Measurements from ENCODE around the gene SLC35E2B.
A peak's percentile ranks its signal among the peaks of the same experiment; 100 is the strongest.

SLC35E2B gene

DNA sequence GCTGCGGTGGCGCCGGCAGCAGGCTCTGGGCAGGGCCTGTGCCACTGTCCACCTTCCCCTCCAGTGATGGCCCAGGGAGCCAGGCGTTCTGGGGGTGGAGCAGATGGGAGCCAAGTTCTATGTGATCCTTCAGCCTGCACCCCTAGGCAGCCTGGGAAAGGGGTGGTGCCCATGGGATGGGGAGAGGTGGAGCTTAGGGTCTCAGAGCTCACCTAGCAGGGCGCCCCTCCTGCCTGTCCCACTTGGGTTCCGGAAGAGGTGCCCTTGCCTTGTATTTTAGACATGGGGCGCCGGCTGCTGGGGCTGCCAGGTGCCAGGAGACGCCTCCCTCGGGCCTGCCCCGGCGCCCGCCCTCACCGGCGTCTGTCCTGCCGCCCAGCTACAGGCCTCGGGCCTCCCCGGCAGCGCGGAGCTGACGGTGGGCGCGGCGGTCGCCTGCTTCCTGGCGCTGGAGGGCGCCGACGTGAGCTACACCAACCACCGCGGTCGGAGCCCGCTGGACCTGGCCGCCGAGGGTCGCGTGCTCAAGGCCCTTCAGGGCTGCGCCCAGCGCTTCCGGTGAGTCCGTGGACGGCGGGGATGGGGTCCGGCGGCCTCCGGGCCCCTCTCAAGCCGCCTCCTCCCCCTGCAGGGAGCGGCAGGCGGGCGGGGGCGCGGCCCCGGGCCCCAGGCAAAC is 63.7 kb downstream of the SLC35E2B start:
- H3K27ac Mint-ChIP-seq = no peak overlapping the region
- H3K27me3 Mint-ChIP-seq = peaks cover 3% of the 10 kb centered on the region
- H3K4me3 Mint-ChIP-seq = peak overlapping the region; percentile 24
- ATAC-seq = peak; percentile 17
- peaks cover 2% of the 10 kb centered on the region for H3K36me3 Mint-ChIP-seq (ENCODE audit: low read depth)
- DNase-seq = peak; percentile 50
- peaks cover 6% of the 10 kb centered on the region for H3K4me1 Mint-ChIP-seq
- H3K9me3 Mint-ChIP-seq = no peaks in the 10 kb centered on the region

DNA sequence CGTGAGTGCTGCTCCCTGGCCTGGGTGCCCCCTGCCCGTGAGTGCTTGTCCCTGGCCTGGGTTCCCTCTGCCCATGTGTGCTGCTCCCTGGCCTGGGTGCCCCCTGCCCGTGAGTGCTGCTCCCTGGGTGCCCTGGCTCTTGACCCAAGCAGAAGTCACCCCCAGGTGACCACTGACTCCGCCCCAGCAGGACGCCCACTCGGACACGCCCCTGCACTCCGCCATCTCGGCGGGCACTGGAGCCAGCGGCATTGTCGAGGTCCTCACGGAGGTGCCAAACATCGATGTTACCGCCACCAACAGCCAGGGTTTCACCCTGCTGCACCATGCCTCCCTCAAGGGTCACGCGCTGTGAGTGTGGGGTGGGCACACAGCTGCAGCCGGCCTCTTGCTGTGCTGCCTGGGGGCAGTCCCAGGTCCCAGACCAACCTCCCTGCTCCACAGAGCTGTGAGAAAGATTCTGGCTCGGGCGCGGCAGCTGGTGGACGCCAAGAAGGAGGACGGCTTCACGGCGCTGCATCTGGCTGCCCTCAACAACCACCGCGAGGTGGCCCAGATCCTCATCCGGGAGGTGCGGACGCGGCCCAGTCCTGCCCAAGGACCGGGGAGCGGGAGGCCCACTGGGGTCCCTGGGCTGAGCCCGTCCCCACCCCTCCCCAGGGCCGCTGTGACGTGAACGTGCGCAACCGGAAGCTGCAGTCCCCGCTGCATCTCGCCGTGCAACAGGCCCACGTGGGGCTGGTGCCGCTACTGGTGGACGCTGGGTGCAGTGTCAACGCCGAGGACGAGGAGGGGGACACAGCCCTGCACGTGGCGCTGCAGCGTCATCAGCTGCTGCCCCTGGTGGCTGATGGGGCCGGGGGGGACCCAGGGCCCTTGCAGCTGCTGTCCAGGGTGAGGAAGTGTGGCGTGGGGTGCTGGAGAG is 64.5 kb downstream of the SLC35E2B start:
- H3K27me3 Mint-ChIP-seq = peaks cover 3% of the 10 kb centered on the region
- H3K9me3 Mint-ChIP-seq = no peaks in the 10 kb centered on the region
- H3K36me3 Mint-ChIP-seq (ENCODE audit: low read depth) = peaks cover 2% of the 10 kb centered on the region
- DNase-seq (no peak), ATAC-seq (no peak)
- H3K27ac Mint-ChIP-seq = no peak overlapping the region
- H3K4me1 Mint-ChIP-seq = peaks cover 6% of the 10 kb centered on the region
- H3K4me3 Mint-ChIP-seq = peak overlapping the region; percentile 24

DNA sequence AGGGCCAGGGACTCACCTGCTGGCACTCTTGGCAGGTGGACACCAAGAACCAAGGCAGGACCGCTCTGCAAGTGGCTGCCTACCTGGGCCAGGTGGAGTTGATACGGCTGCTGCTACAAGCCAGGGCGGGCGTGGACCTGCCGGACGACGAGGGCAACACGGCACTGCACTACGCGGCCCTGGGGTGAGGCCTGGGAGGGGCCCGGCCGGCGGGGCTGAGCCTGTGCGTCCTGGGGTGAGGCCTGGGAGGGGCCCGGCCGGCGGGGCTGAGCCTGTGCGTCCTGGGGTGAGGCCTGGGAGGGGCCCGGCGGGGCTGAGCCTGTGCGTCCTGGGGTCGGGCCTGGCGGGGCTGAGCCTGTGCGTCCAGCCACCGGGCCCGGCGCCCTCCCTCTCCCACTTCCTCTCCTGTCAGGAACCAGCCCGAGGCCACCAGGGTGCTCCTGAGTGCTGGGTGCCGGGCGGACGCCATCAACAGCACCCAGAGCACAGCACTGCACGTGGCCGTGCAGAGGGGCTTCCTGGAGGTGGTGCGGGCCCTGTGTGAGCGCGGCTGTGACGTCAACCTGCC is 65.2 kb downstream of the SLC35E2B start:
- peaks cover 6% of the 10 kb centered on the region for H3K4me1 Mint-ChIP-seq
- H3K4me3 Mint-ChIP-seq = no peak overlapping the region
- DNase-seq (no peak), ATAC-seq (no peak)
- H3K27me3 Mint-ChIP-seq = peaks cover 3% of the 10 kb centered on the region
- H3K27ac Mint-ChIP-seq = no peak overlapping the region
- H3K9me3 Mint-ChIP-seq = no peaks in the 10 kb centered on the region
- H3K36me3 Mint-ChIP-seq (ENCODE audit: low read depth) = peaks cover 2% of the 10 kb centered on the region

DNA sequence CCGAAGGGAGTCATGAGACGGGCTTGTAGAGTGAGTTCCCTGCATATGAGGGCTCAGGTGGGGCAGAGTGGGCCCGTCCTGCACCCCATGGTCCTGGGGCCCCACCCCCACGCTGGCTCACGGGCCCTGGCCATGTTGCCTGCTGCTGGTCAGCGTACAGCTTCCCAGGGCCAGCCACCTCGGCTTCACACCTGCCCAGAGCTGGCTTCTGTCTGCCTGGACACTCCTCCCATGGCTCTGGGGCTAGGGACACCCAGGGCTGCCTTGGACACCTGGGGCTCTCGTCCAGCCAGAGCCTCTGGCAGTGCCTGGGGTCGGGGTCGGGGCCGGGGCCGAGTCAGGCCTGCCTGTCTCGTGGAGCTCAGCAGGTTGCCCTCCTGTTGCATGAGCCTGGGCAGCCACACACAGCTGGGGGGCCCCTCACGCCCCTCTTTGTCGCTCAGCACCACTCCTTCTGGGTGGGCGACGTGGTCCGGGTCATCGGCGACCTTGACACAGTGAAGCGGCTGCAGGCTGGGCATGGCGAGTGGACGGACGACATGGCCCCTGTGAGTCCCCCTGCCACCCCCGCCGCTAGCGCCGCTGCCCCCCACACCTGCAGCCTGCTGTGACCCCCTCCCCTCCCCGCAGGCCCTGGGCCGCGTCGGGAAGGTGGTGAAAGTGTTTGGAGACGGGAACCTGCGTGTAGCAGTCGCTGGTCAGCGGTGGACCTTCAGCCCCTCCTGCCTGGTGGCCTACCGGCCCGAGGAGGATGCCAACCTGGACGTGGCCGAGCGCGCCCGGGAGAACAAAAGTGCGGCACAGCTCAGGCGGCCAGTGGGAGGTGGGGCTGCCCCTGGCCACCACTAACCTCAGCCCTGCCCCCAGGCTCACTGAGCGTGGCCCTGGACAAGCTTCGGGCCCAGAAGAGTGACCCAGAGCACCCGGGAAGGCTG is 66.1 kb downstream of the SLC35E2B start:
- Mint-ChIP-seq H3K4me3 (no peak overlapping the region), H3K4me1 (peaks cover 6% of the 10 kb centered on the region), H3K36me3 (ENCODE audit: low read depth) (peaks cover 2% of the 10 kb centered on the region), H3K27me3 (peaks cover 3% of the 10 kb centered on the region), H3K27ac (no peak overlapping the region), H3K9me3 (no peaks in the 10 kb centered on the region)
- ATAC-seq (no peak), DNase-seq (no peak)

DNA sequence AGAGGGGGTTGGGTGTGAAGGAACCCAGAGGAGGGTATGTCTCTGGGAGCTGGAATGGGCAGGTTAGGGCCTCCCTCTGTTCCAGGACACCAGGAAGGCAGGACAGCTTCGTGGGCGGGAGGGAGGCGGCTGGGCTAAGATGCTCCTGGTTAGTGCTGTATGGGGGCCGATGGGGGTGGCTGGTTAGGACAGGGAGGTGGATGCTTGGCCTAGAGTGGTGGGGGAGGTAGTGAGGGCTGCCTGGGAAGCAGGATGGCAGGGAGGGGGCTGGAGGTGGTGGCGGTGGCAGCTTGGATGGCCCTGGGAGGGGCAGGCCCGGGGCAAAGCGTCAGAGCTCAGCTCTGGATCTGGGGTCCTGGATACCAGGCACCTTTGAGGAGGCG is 66.8 kb downstream of the SLC35E2B start:
- DNase-seq (no peak), ATAC-seq (no peak)
- Mint-ChIP-seq H3K4me1 (peaks cover 6% of the 10 kb centered on the region), H3K27ac (no peak overlapping the region), H3K4me3 (no peak overlapping the region), H3K27me3 (peaks cover 3% of the 10 kb centered on the region), H3K9me3 (no peaks in the 10 kb centered on the region), H3K36me3 (ENCODE audit: low read depth) (peaks cover 2% of the 10 kb centered on the region)

DNA sequence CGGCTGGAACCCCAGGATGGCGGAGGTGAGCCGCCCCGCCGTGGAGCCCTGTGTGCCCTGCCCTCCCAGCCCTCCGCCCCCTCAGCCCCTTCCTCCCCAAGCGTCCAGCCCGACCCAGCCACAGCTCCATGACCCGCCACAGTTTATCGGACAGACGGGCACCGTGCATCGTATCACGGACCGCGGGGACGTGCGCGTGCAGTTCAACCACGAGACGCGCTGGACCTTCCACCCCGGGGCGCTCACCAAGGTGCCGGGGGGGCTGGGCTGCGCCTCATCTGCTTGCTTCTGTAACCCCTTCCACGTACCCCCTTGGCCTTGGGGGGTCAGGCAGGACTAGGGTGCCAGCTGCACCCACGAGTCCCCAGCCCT is 67.2 kb downstream of the SLC35E2B start:
- Mint-ChIP-seq H3K27ac (no peak overlapping the region), H3K9me3 (no peaks in the 10 kb centered on the region), H3K4me1 (peaks cover 5% of the 10 kb centered on the region), H3K27me3 (peaks cover 2% of the 10 kb centered on the region), H3K36me3 (ENCODE audit: low read depth) (peaks cover 2% of the 10 kb centered on the region), H3K4me3 (no peak overlapping the region)
- DNase-seq = no peak
- ATAC-seq = no peak

DNA sequence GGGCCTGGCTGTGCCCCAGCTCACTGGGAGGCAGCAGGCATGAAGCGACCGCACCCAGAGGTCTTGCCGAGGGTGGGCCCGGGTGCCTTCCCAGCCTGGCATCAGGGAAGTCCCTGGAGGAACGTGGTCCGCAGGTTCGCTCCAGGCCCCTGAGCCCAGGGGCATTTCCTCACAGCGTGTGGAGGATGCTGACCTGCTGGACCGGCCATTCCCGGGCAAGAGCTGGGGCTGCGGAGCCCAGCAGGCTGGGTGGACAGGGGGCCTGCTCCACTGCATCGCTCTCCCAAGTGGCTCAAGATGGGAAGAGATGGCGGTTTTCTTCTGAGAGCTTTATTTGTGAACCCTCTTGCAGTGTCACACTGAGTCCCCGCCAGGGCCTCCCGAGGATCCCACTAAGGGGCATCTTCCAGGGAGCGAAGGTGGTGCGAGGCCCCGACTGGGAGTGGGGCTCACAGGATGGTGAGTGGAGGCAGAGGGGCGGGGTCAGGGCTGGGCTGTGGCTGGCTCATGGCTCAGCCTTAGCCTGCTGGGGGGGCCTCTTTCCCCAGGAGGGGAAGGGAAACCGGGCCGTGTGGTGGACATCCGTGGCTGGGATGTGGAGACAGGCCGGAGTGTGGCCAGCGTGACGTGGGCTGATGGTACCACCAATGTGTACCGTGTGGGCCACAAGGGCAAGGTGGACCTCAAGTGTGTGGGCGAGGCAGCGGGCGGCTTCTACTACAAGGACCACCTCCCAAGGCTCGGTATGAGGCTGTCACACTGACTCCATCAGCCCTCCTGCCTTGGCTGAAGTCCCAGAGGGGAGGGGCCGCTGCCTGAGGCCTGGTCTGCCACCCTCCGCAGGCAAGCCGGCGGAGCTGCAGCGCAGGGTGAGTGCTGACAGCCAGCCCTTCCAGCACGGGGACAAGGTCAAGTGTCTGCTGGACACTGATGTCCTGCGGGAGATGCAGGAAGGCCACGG is 67.9 kb downstream of the SLC35E2B start:
- Mint-ChIP-seq H3K27ac (no peak overlapping the region), H3K36me3 (ENCODE audit: low read depth) (no peaks in the 10 kb centered on the region), H3K4me3 (no peak overlapping the region), H3K4me1 (peaks cover under 1% of the 10 kb centered on the region), H3K27me3 (no peaks in the 10 kb centered on the region), H3K9me3 (no peaks in the 10 kb centered on the region)
- ATAC-seq = no peak
- no peak for DNase-seq

DNA sequence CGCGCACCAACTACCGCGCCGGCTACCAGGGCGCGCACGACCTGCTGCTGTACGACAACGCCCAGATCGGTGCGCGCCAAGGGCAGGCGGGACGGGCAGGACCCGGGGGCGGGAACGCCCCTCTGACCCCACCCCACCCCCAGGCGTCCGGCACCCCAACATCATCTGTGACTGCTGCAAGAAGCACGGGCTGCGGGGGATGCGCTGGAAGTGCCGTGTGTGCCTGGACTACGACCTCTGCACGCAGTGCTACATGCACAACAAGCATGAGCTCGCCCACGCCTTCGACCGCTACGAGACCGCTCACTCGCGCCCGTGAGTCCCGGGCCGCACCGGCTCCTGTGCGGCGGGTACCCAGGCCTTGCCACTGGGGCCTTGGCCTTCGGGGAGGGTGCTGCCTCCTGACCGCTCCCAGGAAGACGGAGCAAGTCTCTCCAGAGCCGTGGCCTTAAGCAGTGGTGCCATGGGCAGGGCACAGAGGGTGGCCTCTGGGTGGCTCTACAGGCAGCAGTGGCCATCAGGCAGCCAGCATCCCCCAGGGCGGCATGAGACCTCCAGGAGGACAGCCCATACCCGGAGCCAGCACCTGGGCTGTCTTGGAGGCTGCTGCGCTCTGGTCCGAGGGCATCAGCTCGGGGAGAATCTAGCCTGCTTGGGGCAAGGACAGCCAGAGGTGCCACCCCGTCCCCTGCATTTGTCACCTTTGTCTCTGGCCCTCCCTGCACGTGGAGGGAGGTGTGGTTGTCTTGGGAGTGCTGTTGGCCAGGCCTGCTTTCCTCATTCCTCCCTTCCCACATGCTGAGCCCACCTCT is 68.8 kb downstream of the SLC35E2B start:
- DNase-seq (no peak), ATAC-seq (no peak)
- Mint-ChIP-seq H3K4me3 (no peak overlapping the region), H3K27me3 (no peaks in the 10 kb centered on the region), H3K4me1 (no peaks in the 10 kb centered on the region), H3K27ac (no peak overlapping the region), H3K9me3 (no peaks in the 10 kb centered on the region), H3K36me3 (ENCODE audit: low read depth) (no peaks in the 10 kb centered on the region)

DNA sequence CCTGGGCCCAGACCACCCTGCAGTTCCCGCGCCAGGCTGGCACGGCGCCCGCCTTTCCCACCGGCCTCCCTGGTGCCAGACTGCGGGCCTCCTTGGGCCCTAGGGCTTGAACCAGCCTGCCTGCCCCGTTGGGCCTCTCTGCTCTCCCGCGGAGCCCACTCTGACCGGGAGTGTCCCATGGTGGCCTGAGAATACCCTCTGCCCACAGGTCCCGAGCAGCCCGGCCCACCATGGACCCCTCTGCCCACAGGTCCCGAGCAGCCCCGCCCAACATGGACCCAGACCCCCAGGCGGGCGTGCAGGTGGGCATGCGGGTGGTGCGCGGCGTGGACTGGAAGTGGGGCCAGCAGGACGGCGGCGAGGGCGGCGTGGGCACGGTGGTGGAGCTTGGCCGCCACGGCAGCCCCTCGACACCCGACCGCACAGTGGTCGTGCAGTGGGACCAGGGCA is 69.4 kb downstream of the SLC35E2B start:
- H3K9me3 Mint-ChIP-seq = no peaks in the 10 kb centered on the region
- no peaks in the 10 kb centered on the region for H3K36me3 Mint-ChIP-seq (ENCODE audit: low read depth)
- no peaks in the 10 kb centered on the region for H3K4me1 Mint-ChIP-seq
- H3K4me3 Mint-ChIP-seq = no peak overlapping the region
- ATAC-seq (no peak), DNase-seq (no peak)
- H3K27me3 Mint-ChIP-seq = no peaks in the 10 kb centered on the region
- H3K27ac Mint-ChIP-seq = no peak overlapping the region

DNA sequence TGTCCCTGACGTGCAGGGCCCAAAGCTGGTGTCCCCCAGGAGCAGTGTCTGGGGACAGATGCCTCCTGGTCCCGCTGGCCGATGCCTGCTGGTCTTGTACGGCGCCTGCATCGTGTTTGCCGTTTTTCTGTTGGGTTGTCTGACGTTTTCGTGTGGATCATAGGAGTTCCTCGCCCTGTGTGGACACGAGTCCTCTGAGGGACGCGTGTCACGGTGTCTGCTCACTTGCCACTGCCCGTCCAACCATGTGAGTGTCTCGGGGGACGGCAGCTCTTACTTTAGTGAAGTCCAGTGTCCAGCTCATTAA is 69.9 kb downstream of the SLC35E2B start:
- no peaks in the 10 kb centered on the region for H3K27me3 Mint-ChIP-seq
- peaks cover under 1% of the 10 kb centered on the region for H3K36me3 Mint-ChIP-seq (ENCODE audit: low read depth)
- H3K4me3 Mint-ChIP-seq = no peak overlapping the region
- H3K9me3 Mint-ChIP-seq = no peaks in the 10 kb centered on the region
- no peak overlapping the region for H3K27ac Mint-ChIP-seq
- ATAC-seq (no peak), DNase-seq (no peak)
- H3K4me1 Mint-ChIP-seq = no peaks in the 10 kb centered on the region

DNA sequence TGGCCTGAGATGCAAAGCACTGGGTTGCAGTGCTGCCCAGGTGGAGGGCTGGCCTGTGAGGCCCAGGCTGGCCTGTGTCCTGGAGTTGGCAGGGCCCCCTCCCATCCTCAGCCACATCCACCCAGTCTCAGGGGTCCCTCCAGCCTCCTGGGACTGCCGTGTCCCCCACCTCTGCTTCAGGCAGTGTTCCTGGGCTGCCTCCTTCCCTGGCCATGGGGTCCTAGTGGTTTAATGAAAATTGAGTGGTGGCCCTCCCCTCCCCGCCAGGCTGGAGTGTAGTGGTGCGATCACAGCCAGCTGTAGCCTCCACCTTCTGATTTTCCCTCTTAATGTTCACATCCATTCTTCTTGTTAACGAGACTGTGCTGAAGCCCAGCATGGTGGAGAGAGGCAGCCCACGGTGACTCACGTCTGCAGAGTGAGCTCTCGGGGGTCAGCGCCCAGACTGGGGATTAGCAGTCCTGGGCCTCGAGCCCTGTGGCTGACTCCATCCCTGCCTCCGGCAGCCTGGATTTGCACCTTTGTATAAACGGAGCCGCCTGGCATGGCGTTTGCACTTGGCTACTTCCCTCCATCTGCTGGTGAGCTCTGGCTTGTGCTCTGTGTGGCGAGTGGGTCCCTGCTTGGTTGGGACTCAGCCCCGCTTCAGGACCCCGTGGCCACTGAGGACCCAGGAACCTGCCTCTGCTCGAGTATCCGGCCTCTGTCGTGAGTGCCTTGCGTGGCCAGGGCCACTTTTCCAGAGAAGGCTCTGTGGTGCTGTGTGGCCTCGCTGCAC is 70.4 kb downstream of the SLC35E2B start:
- Mint-ChIP-seq H3K36me3 (ENCODE audit: low read depth) (peaks cover 4% of the 10 kb centered on the region), H3K27me3 (no peaks in the 10 kb centered on the region), H3K4me1 (peaks cover 3% of the 10 kb centered on the region), H3K4me3 (no peak overlapping the region), H3K27ac (no peak overlapping the region), H3K9me3 (no peaks in the 10 kb centered on the region)
- ATAC-seq (no peak), DNase-seq (no peak)

DNA sequence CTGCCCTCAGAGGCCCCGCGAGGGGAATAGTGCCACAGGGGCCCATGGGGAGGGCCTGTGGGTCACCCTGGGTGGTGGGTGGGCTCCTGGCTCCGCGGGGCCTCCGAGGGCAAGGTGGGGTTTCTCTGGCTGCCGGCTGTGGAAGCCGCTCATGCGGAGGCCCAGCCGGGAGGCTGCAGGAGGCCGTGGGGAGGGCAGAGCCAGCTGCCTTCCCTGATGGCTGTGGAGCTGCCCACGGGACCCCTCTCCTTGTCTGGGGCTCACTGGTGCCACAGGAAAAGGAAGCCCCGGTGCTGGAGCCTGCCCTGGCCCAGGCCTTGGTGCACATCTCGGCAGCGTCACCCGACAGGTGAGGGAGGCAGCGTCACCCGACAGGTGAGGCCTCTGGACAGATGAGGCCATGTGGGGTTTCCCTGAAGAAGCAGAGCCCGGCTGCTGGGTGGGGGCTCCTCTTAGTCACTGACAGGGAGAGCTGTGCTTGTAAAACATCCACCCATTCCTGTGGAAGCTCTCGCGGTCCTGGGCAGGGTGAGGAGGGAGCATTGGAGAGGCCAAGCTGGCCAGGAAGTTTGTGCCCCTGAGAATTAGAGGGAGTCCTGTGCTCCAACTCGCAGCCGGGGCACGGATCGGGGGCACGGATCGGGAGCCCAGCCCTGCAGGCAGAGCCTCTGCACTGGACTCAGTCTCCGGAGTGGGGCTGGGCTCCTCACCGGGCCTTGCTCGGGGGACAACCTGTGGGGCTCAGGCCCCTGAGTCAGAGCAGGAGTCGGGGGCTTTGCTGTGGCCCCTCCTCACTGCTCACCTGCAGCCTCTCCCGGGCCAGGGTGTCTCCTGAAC is 71.2 kb downstream of the SLC35E2B start:
- H3K9me3 Mint-ChIP-seq = no peaks in the 10 kb centered on the region
- H3K36me3 Mint-ChIP-seq (ENCODE audit: low read depth) = peaks cover 4% of the 10 kb centered on the region
- no peaks in the 10 kb centered on the region for H3K27me3 Mint-ChIP-seq
- no peak overlapping the region for H3K4me3 Mint-ChIP-seq
- peaks cover 8% of the 10 kb centered on the region for H3K4me1 Mint-ChIP-seq
- H3K27ac Mint-ChIP-seq = no peak overlapping the region
- DNase-seq = no peak
- ATAC-seq = no peak

All from activated naive CD8-positive, alpha-beta T cell treated with anti-CD3 and anti-CD28 coated beads, Interleukin-2, amount 50 U/mL, for 24 hours (primary cell).